Uterus (tissue), 4 donors: ENCODE results near the gene PKNOX1. TPM values are rescaled to one million over a fixed set of nuclear protein-coding genes. Genes with fewer than 3 reads are reported as not detected.
"Not testable (repeated sequence)": the region's sequence is repeated elsewhere in the genome, so short reads cannot be mapped to it uniquely, and the experiment has no call there.

Experiments
- DNase-seq, 2 donors: peaks; one replicate each; pipeline ENCODE4 v3.0.0-alpha.2; 2019 to 2020
- H3K27ac ChIP-seq, 2 donors: fragments of 200-600 bp; sonication (generic); 1 replicate in 1 of 2; 2 replicates in 1 of 2; pipeline ENCODE4 v1.5.1; 2016 to 2018
- H3K27me3 ChIP-seq, 2 donors: fragments of 200-600 bp; sonication (generic); one replicate each; pipeline ENCODE4 v1.5.1; 2018 to 2019; ENCODE audit warnings: control low read depth in 1 of 2
- H3K36me3 ChIP-seq, 2 donors: fragments of 200-600 bp; sonication (generic); one replicate each; pipeline ENCODE4 v1.5.1; 2019; ENCODE audit warnings: control low read depth in 1 of 2
- H3K4me1 ChIP-seq, 2 donors: fragments of 200-600 bp; sonication (generic); one replicate each; pipeline ENCODE4 v1.5.1; 2018 to 2019; ENCODE audit warnings: control low read depth in 1 of 2
- H3K4me3 ChIP-seq, 2 donors: fragments of 200-600 bp; sonication (generic); 1 replicate in 1 of 2; 2 replicates in 1 of 2; pipeline ENCODE4 v1.5.1; 2018 to 2019; ENCODE audit warnings: mild to moderate bottlenecking in 1 of 2
- H3K9me3 ChIP-seq, 2 donors: fragments of 200-600 bp; sonication (generic); one replicate each; pipeline ENCODE4 v1.5.1; 2019; ENCODE audit warnings: control low read depth in 1 of 2
- POLR2A ChIP-seq, 2 donors: fragments of 450-650 bp; IDR thresholded peaks; one replicate each; pipeline ENCODE4 v1.6.1; 2016; ENCODE audit warnings: antibody characterized with exemption in 2 of 2, mild to moderate bottlenecking in 1 of 2, moderate library complexity in 1 of 2
- intact Hi-C: fragments of 100-400 bp; cut with DNase I; formaldehyde crosslinking; loops from one replicate; pipeline ENCODE4 v1.15.1; 2023; ENCODE audit warnings: low total_unique reads
- total RNA-seq, 4 donors: library from RNA; depleted of rRNA in 3 of 4; stranded (reverse); fragments of >200 nt in 3 of 4; gene quantifications; one replicate each; pipeline versions ENCODE4 v1.1.0 to v1.2.4, GENCODE V29; 2014 to 2023
- TF ChIP-seq, protein P1 (sequence below), 4 experiments: fragments of 200-600 bp in 2 of 4; fragments of 450-650 bp in 2 of 4; sonication (generic) in 2 of 4; IDR thresholded peaks; one replicate each; pipeline ENCODE4 v1.5.1; 2016 to 2019; ENCODE audit warnings: antibody characterized with exemption in 4 of 4, mild to moderate bottlenecking in 2 of 4, moderate library complexity in 1 of 4
- donor health status: DM: yes; HTN: yes; CAD: no.

PKNOX1 gene
- total RNA-seq, 4 donors from 2014 or later, result 6.2 to 82.5 (median 26.4) TPM

DNA sequence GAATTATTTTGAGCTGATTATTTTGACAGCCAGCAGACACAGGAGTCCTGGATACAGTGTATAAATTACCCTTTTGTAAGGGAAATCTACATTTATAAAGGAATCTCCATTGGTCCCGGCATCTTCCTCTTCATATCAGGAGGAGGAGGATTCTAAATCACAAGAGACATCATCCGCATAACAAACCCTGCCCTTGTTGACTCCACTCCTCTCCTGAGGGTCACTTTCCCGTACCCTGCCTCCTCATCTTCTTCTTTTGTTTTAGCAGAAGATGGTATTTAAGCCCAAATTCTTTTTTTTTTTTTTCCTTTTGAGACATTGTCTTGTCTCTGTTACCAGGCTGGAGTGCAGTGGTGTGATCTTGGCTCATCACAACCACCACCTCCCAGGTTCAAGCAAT lies 14.6 kb upstream of the PKNOX1 start:
- intact Hi-C loops, result no loop called here
- H3K4me3 ChIP-seq, result no peak overlapping the region
- DNase-seq, result no peak
- H3K9me3 ChIP-seq, result no peaks in the 10 kb centered on the region
- no peak overlapping the region for H3K27ac ChIP-seq
- TF ChIP-seq, protein P1, sequence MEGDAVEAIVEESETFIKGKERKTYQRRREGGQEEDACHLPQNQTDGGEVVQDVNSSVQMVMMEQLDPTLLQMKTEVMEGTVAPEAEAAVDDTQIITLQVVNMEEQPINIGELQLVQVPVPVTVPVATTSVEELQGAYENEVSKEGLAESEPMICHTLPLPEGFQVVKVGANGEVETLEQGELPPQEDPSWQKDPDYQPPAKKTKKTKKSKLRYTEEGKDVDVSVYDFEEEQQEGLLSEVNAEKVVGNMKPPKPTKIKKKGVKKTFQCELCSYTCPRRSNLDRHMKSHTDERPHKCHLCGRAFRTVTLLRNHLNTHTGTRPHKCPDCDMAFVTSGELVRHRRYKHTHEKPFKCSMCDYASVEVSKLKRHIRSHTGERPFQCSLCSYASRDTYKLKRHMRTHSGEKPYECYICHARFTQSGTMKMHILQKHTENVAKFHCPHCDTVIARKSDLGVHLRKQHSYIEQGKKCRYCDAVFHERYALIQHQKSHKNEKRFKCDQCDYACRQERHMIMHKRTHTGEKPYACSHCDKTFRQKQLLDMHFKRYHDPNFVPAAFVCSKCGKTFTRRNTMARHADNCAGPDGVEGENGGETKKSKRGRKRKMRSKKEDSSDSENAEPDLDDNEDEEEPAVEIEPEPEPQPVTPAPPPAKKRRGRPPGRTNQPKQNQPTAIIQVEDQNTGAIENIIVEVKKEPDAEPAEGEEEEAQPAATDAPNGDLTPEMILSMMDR (IDR thresholded peaks at IDR 0.05), result no peak
- no peak for TF ChIP-seq POLR2A (IDR thresholded peaks at IDR 0.05)
- no peaks in the 10 kb centered on the region for H3K27me3 ChIP-seq
- H3K36me3 ChIP-seq, result no peaks in the 10 kb centered on the region
- H3K4me1 ChIP-seq, result no peaks in the 10 kb centered on the region

DNA sequence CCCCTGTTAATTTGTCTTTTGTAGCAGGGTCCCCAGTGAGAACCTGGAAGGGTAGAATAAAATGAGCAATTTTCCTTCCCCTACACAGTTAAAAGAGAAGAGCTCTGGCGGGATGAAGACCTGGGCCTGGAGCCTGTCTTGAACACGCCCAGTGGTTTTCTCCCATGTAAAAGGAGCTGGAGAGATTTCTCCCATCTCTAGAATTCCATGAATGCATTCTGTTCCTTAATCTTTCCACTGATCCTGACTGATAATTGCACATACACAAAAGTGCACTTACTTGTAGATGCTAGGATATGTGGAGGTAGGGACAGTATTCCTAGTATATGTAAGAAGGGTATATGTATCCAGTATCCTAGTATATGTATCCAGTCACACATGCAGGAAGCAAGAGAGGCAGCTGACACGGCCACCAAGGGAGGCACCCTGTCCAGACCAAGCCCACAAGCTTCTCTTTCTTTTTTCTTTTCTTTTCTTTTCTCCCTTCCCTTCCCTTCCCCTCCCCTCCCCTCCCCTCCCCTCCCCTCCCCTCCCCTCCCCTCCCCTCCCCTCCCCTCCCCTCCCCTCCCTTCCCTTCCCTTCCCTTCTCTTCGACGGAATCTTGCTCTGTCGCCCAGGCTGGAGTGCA lies 11.9 kb upstream of the PKNOX1 start:
- no peak overlapping the region for H3K4me3 ChIP-seq
- H3K27me3 ChIP-seq, result no peaks in the 10 kb centered on the region
- intact Hi-C loops, result no loop called here
- no peak for DNase-seq
- no peak overlapping the region for H3K27ac ChIP-seq
- no peaks in the 10 kb centered on the region for H3K9me3 ChIP-seq
- no peaks in the 10 kb centered on the region for H3K4me1 ChIP-seq
- no peaks in the 10 kb centered on the region for H3K36me3 ChIP-seq
- TF ChIP-seq, protein P1 (IDR thresholded peaks at IDR 0.05), result no peak
- TF ChIP-seq POLR2A (IDR thresholded peaks at IDR 0.05), result no peak

DNA sequence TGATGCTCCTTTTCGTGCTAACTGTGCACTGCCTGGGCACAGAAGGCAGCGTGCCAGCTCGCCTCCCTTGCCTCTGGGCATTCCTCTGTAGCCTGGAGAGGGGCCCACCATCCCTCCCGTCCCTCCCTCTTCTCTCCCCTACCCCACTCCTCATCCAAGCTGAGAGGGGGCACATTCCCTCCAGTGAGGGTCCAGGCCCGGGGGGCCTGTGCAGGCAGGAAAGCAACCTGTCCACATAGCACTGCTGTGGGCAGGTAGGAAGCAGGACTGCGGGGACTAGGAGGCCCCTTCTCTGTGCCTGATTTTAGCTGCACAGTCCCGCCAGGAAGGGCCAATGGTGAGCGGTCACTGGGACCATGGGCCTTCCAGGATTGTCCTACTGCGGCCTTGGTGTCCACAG lies 10.3 kb upstream of the PKNOX1 start:
- Histone ChIP-seq H3K4me1 (no peaks in the 10 kb centered on the region), H3K9me3 (no peaks in the 10 kb centered on the region), H3K36me3 (no peaks in the 10 kb centered on the region), H3K4me3 (no peak overlapping the region), H3K27me3 (no peaks in the 10 kb centered on the region), H3K27ac (no peak overlapping the region)
- intact Hi-C loops, result no loop called here
- TF ChIP-seq, protein P1 (IDR thresholded peaks at IDR 0.05), result no peak
- TF ChIP-seq POLR2A (IDR thresholded peaks at IDR 0.05), result no peak
- DNase-seq, result no peak

DNA sequence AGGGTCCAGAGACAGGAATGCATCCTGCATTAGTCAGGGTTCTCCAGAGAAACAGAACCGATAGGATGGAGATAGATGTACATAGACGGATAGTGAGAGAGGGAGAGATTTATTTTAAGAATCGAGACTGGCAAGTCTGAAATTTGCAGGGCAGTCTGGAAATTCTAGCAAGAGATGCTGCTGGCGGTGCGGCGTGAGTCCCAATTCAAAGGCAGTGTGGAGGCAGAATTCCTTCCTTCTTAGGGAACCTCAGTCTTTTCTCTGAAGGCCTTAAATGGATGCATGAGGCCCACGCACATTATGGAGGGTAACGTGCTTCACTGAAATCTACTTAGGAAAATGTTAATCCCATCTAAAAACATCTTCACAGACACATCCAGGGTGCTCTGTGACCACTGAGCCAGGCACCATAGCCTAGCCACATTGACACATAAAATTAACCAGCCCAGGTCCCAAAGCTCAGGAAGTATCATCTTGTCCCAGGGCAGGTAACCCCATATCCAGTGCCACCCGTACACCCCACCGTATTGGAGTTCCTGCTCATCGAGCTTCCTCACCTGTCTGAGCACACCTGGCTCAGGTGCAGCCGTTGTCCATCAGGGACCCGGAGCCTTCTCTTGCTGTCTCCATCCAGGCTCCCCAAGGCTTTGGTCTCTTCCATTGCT lies 9.7 kb upstream of the PKNOX1 start:
- intact Hi-C loops, result no loop called here
- TF ChIP-seq POLR2A (IDR thresholded peaks at IDR 0.05), result no peak
- TF ChIP-seq, protein P1 (IDR thresholded peaks at IDR 0.05), result no peak
- DNase-seq, result no peak
- Histone ChIP-seq H3K9me3 (no peaks in the 10 kb centered on the region), H3K36me3 (no peaks in the 10 kb centered on the region), H3K27ac (no peak overlapping the region), H3K4me3 (no peak overlapping the region), H3K27me3 (no peaks in the 10 kb centered on the region), H3K4me1 (no peaks in the 10 kb centered on the region)

DNA sequence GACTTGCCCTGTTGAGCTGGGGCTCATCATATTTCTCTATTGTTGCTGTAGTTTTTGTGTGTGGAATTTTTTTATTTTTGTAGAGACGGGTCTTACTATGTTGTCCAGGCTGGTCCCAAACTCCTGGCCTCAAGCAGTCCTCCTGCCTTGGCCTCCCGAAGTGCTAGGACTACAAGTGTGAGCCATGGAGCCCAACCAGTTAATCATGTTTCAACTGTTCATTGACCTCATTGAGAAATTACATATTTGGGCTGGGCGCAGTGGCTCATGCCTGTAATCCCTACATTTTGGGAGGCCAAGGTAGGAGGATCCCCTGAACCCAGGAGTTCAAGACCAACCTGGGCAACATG lies 9.2 kb upstream of the PKNOX1 start:
- no peak for DNase-seq
- no peak overlapping the region for H3K27ac ChIP-seq

DNA sequence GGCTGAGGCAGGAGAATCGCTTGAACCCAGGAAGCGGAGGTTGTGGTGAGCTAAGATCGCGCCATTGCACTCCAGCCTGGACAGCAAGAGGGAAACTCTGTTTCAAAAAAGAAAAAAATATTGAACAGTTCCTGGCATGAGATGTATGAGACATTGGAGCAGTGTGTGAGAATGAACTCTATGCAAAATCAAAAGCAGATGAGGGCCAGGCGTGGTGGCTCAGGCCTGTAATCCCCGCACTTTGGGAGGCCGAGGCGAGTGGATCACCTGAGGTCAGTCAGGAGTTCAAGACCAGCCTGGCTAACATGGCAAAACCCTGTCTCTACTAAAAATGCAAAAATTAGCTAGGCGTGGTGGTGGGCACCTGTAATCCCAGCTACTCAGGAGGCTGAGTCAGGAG lies 6.7 kb upstream of the PKNOX1 start:
- H3K27ac ChIP-seq, H3K36me3 ChIP-seq, H3K9me3 ChIP-seq, DNase-seq, intact Hi-C loops, H3K4me3 ChIP-seq, H3K27me3 ChIP-seq, H3K4me1 ChIP-seq: not testable (repeated sequence)

More for the DNA sequence above, 9.2 kb upstream of the PKNOX1 start:
- intact Hi-C loops, result no loop called here
- no peak overlapping the region for H3K4me3 ChIP-seq
- H3K36me3 ChIP-seq, result no peaks in the 10 kb centered on the region
- H3K9me3 ChIP-seq, result no peaks in the 10 kb centered on the region
- H3K4me1 ChIP-seq, result no peaks in the 10 kb centered on the region
- no peaks in the 10 kb centered on the region for H3K27me3 ChIP-seq
- TF ChIP-seq, protein P1 (IDR thresholded peaks at IDR 0.05), result no peak
- TF ChIP-seq POLR2A (IDR thresholded peaks at IDR 0.05), result no peak
